Ectodermal cell (in vitro differentiated cells): ENCODE data around the gene ATAD2B.
"Not testable (repeated sequence)": the region's sequence is repeated elsewhere in the genome, so short reads cannot be mapped to it uniquely, and the experiment has no call there.

Experiments
- H3K27ac ChIP-seq: 2 replicates; pipeline ENCODE4 v1.7.0; 2013; ENCODE audit warnings: mild to moderate bottlenecking, low read depth, low read length; ENCODE audit not compliant: insufficient read depth, poor library complexity, severe bottlenecking
- H3K27me3 ChIP-seq: 2 replicates; pipeline ENCODE4 v1.7.0; 2013; ENCODE audit warnings: mild to moderate bottlenecking, low read length; ENCODE audit not compliant: insufficient read depth, control insufficient read depth, poor library complexity, severe bottlenecking
- H3K36me3 ChIP-seq: one replicate; pipeline ENCODE4 v1.7.0; 2013; ENCODE audit warnings: low read length; ENCODE audit not compliant: control insufficient read depth, insufficient read depth
- H3K4me1 ChIP-seq: one replicate; pipeline ENCODE4 v1.7.0; 2013; ENCODE audit warnings: low read length; ENCODE audit not compliant: control insufficient read depth, insufficient read depth
- H3K4me3 ChIP-seq: 2 replicates; pipeline ENCODE4 v1.7.0; 2013; ENCODE audit warnings: low read depth, low read length, control low read depth; ENCODE audit not compliant: insufficient read depth
- H3K9me3 ChIP-seq: 2 replicates; pipeline ENCODE4 v1.7.0; 2013; ENCODE audit warnings: mild to moderate bottlenecking, low read length, moderate library complexity; ENCODE audit not compliant: control insufficient read depth
- WGBS, 2 experiments: methylation state at CpG; one replicate each; pipeline ENCODE4 v1.1.7; 2013; ENCODE audit warnings: missing lambda C conversion rate in 2 of 2; 5-methylcytosine and 5-hydroxymethylcytosine counted together

ATAD2B gene

GRCh38 chr2:23754970-23755369, 172.0 kb downstream of the ATAD2B start:
- no peaks in the 10 kb centered on the region for H3K9me3 ChIP-seq
- H3K36me3 ChIP-seq: peaks cover 2% of the 10 kb centered on the region

GRCh38 chr2:23753291-23754010, 173.5 kb downstream of the ATAD2B start:
- H3K4me3 ChIP-seq: no peak overlapping the region
- no peaks in the 10 kb centered on the region for H3K9me3 ChIP-seq
- H3K27me3 ChIP-seq: no peaks in the 10 kb centered on the region
- peaks cover 2% of the 10 kb centered on the region for H3K36me3 ChIP-seq
- no peak overlapping the region for H3K27ac ChIP-seq
- WGBS, 2 experiments: 91 to 93% methylated on average over 4 of the region's 4 CpGs
- H3K4me1 ChIP-seq: no peaks in the 10 kb centered on the region

More at GRCh38 chr2:23754970-23755369, 172.0 kb downstream of the ATAD2B start:
- no peak overlapping the region for H3K4me3 ChIP-seq
- no peak overlapping the region for H3K27ac ChIP-seq
- no peaks in the 10 kb centered on the region for H3K27me3 ChIP-seq
- no peaks in the 10 kb centered on the region for H3K4me1 ChIP-seq

GRCh38 chr2:23751747-23752265, 175.1 kb downstream of the ATAD2B start:
- H3K27me3 ChIP-seq: no peaks in the 10 kb centered on the region
- no peaks in the 10 kb centered on the region for H3K9me3 ChIP-seq
- no peak overlapping the region for H3K27ac ChIP-seq
- no peak overlapping the region for H3K4me3 ChIP-seq
- H3K36me3 ChIP-seq: peaks cover 2% of the 10 kb centered on the region
- 76 to 91% methylated on average over 1 to 2 of the region's 2 CpGs for WGBS, 2 experiments
- H3K4me1 ChIP-seq: no peaks in the 10 kb centered on the region

- no peak overlapping the region for H3K27ac ChIP-seq
- H3K4me3 ChIP-seq: no peak overlapping the region
- 93 to 100% methylated on average over 2 of the region's 2 CpGs for WGBS, 2 experiments
- H3K9me3 ChIP-seq: no peaks in the 10 kb centered on the region
- no peaks in the 10 kb centered on the region for H3K4me1 ChIP-seq
- no peaks in the 10 kb centered on the region for H3K27me3 ChIP-seq
- H3K36me3 ChIP-seq: no peaks in the 10 kb centered on the region
Measured at GRCh38 chr2:23746141-23746863, 180.6 kb downstream of the ATAD2B start.

GRCh38 chr2:23745726-23746105, 181.2 kb downstream of the ATAD2B start:
- Histone ChIP-seq H3K36me3 (no peaks in the 10 kb centered on the region), H3K9me3 (no peaks in the 10 kb centered on the region), H3K27ac (no peak overlapping the region), H3K4me1 (no peaks in the 10 kb centered on the region), H3K27me3 (no peaks in the 10 kb centered on the region), H3K4me3 (no peak overlapping the region)

GRCh38 chr2:23745068-23745725, 181.7 kb downstream of the ATAD2B start:
- H3K27ac ChIP-seq: no peak overlapping the region
- H3K4me1 ChIP-seq: no peaks in the 10 kb centered on the region
- whole genome bisulfite sequencing, 2 experiments: 80 to 86% methylated on average over 8 of the region's 8 CpGs
- H3K27me3 ChIP-seq: no peaks in the 10 kb centered on the region
- no peak overlapping the region for H3K4me3 ChIP-seq
- H3K9me3 ChIP-seq: no peaks in the 10 kb centered on the region
- H3K36me3 ChIP-seq: no peaks in the 10 kb centered on the region

- H3K4me3 ChIP-seq, H3K4me1 ChIP-seq, H3K27ac ChIP-seq, H3K36me3 ChIP-seq, H3K27me3 ChIP-seq, H3K9me3 ChIP-seq: not testable (repeated sequence)
- 93 to 94% methylated on average over 9 of the region's 9 CpGs for WGBS, 2 experiments
Measured at GRCh38 chr2:23736783-23737182, 190.1 kb downstream of the ATAD2B start.

GRCh38 chr2:23734416-23734815, 192.5 kb downstream of the ATAD2B start:
- whole genome bisulfite sequencing, 2 experiments: 92 to 94% methylated on average over 3 of the region's 3 CpGs
- Histone ChIP-seq H3K9me3 (no peaks in the 10 kb centered on the region), H3K4me3 (no peak overlapping the region), H3K4me1 (no peaks in the 10 kb centered on the region), H3K27ac (no peak overlapping the region), H3K27me3 (no peaks in the 10 kb centered on the region), H3K36me3 (no peaks in the 10 kb centered on the region)

GRCh38 chr2:23723029-23723428, 203.9 kb downstream of the ATAD2B start:
- not testable (repeated sequence) for H3K27ac ChIP-seq, H3K36me3 ChIP-seq, H3K4me1 ChIP-seq, H3K9me3 ChIP-seq, H3K4me3 ChIP-seq, H3K27me3 ChIP-seq
- WGBS, 2 experiments: 89 to 93% methylated on average over 3 of the region's 3 CpGs

- Histone ChIP-seq H3K36me3 (no peaks in the 10 kb centered on the region), H3K9me3 (no peaks in the 10 kb centered on the region), H3K4me1 (no peaks in the 10 kb centered on the region), H3K27me3 (no peaks in the 10 kb centered on the region), H3K4me3 (no peak overlapping the region), H3K27ac (no peak overlapping the region)
- 100% methylated on average over 2 of the region's 3 CpGs; no CpG with 5 or more reads in 1 of the 2 experiments for WGBS, 2 experiments
Measured at GRCh38 chr2:23722255-23722654, 204.7 kb downstream of the ATAD2B start.
